GM19455 (cell line): ENCODE measurements around the gene GET4.

Experiments
- ATAC-seq: cut with Tn5 transposase; IDR thresholded peaks from one replicate; pipeline ENCODE4 v1.9.1; 2021; ENCODE audit not compliant: unreplicated experiment

Gene GET4

GRCh38 chr7:897771-898376 is 21.5 kb downstream of the GET4 start:
- ATAC-seq: no peak

- ATAC-seq: no peak
Measured at GRCh38 chr7:898460-898854, 22.1 kb downstream of the GET4 start.

- ATAC-seq: no peak
Measured at GRCh38 chr7:898855-899681, 22.7 kb downstream of the GET4 start.

- ATAC-seq: no peak
Measured at GRCh38 chr7:899806-900205, 23.5 kb downstream of the GET4 start.

GRCh38 chr7:900331-901040 is 24.1 kb downstream of the GET4 start:
- no peak for ATAC-seq

GRCh38 chr7:901041-901387 is 24.7 kb downstream of the GET4 start:
- no peak for ATAC-seq

- ATAC-seq: no peak
Measured at GRCh38 chr7:901388-902154, 25.2 kb downstream of the GET4 start.

- ATAC-seq: no peak
Measured at GRCh38 chr7:902996-903395, 26.6 kb downstream of the GET4 start.

GRCh38 chr7:903921-904755 is 27.8 kb downstream of the GET4 start:
- no peak for ATAC-seq

- no peak for ATAC-seq
Measured at GRCh38 chr7:904847-905246, 28.5 kb downstream of the GET4 start.

- no peak for ATAC-seq
Measured at GRCh38 chr7:906776-907157, 30.4 kb downstream of the GET4 start.

GRCh38 chr7:907158-907980 is 31.0 kb downstream of the GET4 start:
- ATAC-seq: no peak

GRCh38 chr7:908159-908581 is 31.8 kb downstream of the GET4 start:
- ATAC-seq: no peak

- peak; percentile 90 for ATAC-seq
Measured at GRCh38 chr7:908591-909357, 32.4 kb downstream of the GET4 start.

- ATAC-seq: peak; percentile 42
Measured at GRCh38 chr7:909358-910329, 33.3 kb downstream of the GET4 start.

GRCh38 chr7:910441-910861 is 34.1 kb downstream of the GET4 start:
- no peak for ATAC-seq

- no peak for ATAC-seq
Measured at GRCh38 chr7:910931-911431, 34.6 kb downstream of the GET4 start.
